DND-41 (cell line): ENCODE results near the gene TGM2.

ENCODE experiments used
- ATAC-seq: fragments of 200-7000 bp; cut with Tn5 transposase; 3 replicates; pipeline ENCODE4 v1.9.1; 2021; ENCODE audit warnings: low read depth; ENCODE audit not compliant: insufficient read depth
- DNase-seq: peaks from one replicate; pipeline ENCODE4 v3.0.0-alpha.2; 2020
- H2AFZ ChIP-seq: 2 replicates; pipeline ENCODE4 v1.6.0; 2012; ENCODE audit warnings: low read depth, low read length
- H3K27ac ChIP-seq: 2 replicates; pipeline ENCODE4 v1.5.1; 2012; ENCODE audit warnings: low read length, inconsistent platforms
- H3K27me3 ChIP-seq: fragments of 200-600 bp; sonication (generic); 2 replicates; pipeline ENCODE4 v1.6.0; 2012; ENCODE audit warnings: low read length, mild to moderate bottlenecking, inconsistent platforms; ENCODE audit not compliant: insufficient read depth, poor library complexity
- H3K36me3 ChIP-seq: 2 replicates; pipeline ENCODE4 v1.5.1; 2012; ENCODE audit warnings: low read length, inconsistent platforms; ENCODE audit not compliant: insufficient read depth
- H3K4me1 ChIP-seq: 2 replicates; pipeline ENCODE4 v1.5.1; 2012; ENCODE audit warnings: mild to moderate bottlenecking, low read length; ENCODE audit not compliant: insufficient read depth
- H3K4me2 ChIP-seq: 2 replicates; pipeline ENCODE4 v1.6.0; 2012; ENCODE audit warnings: mild to moderate bottlenecking, moderate library complexity, low read length, inconsistent platforms; ENCODE audit not compliant: insufficient read depth
- H3K4me3 ChIP-seq, 2 experiments: fragments of 200-600 bp in 1 of 2; shearing (Covaris generic) in 1 of 2; 2 replicates each; pipeline ENCODE4 v1.5.1; 2012 to 2016; ENCODE audit warnings: inconsistent platforms in 2 of 2, low read length in 2 of 2, mild to moderate bottlenecking in 2 of 2, low read depth in 1 of 2, moderate library complexity in 1 of 2
- H3K79me2 ChIP-seq: 2 replicates; pipeline ENCODE4 v1.6.0; 2012; ENCODE audit warnings: low read length, inconsistent platforms; ENCODE audit not compliant: insufficient read depth
- H3K9ac ChIP-seq: 2 replicates; pipeline ENCODE4 v1.6.0; 2012; ENCODE audit warnings: low read depth, mild to moderate bottlenecking, inconsistent platforms, low read length, moderate library complexity
- H3K9me3 ChIP-seq: 2 replicates; pipeline ENCODE4 v1.5.1; 2012; ENCODE audit warnings: low read length, moderate library complexity, mild to moderate bottlenecking, inconsistent platforms; ENCODE audit not compliant: insufficient read depth, severe bottlenecking
- H4K20me1 ChIP-seq: 2 replicates; pipeline ENCODE4 v1.6.0; 2012; ENCODE audit warnings: low read length; ENCODE audit not compliant: insufficient read depth
- CTCF ChIP-seq: IDR thresholded peaks from 2 replicates; pipeline ENCODE4 v1.5.1; 2012; ENCODE audit warnings: borderline replicate concordance, low read length, moderate library complexity, mild to moderate bottlenecking; ENCODE audit not compliant: poor library complexity, severe bottlenecking; ENCODE audit errors: extremely low read depth
- EZH2 ChIP-seq: IDR thresholded peaks from 3 replicates; pipeline ENCODE4 v1.6.1; 2012; ENCODE audit warnings: borderline replicate concordance, low read depth, mild to moderate bottlenecking, moderate library complexity, low read length, inconsistent platforms; ENCODE audit not compliant: severe bottlenecking

Gene TGM2

GRCh38 chr20:38117205-38117604 lies 47.9 kb downstream of the TGM2 start:
- H3K4me2 ChIP-seq: no peak overlapping the region
- H3K27ac ChIP-seq: no peak overlapping the region
- H3K9me3 ChIP-seq: no peaks in the 10 kb centered on the region
- no peaks in the 10 kb centered on the region for H3K4me1 ChIP-seq
- H3K36me3 ChIP-seq: no peaks in the 10 kb centered on the region
- no peak overlapping the region for H3K4me3 ChIP-seq
- no peak for TF ChIP-seq CTCF
- TF ChIP-seq EZH2: no peak
- no peak overlapping the region for H3K9ac ChIP-seq
- H2AFZ ChIP-seq: no peak overlapping the region
- ATAC-seq (no peak), DNase-seq (no peak)
- no peaks in the 10 kb centered on the region for H4K20me1 ChIP-seq
- H3K27me3 ChIP-seq: peaks cover 5% of the 10 kb centered on the region
- H3K79me2 ChIP-seq: no peaks in the 10 kb centered on the region

GRCh38 chr20:38116409-38117165 lies 48.5 kb downstream of the TGM2 start:
- no peaks in the 10 kb centered on the region for H3K36me3 ChIP-seq
- no peaks in the 10 kb centered on the region for H4K20me1 ChIP-seq

GRCh38 chr20:38115896-38116295 lies 49.2 kb downstream of the TGM2 start:
- TF ChIP-seq EZH2 (no peak), CTCF (no peak)
- peaks cover 5% of the 10 kb centered on the region for H3K27me3 ChIP-seq

More at GRCh38 chr20:38116409-38117165, 48.5 kb downstream of the TGM2 start:
- Histone ChIP-seq H3K4me1 (no peaks in the 10 kb centered on the region), H3K27ac (no peak overlapping the region), H3K79me2 (no peaks in the 10 kb centered on the region), H3K9me3 (no peaks in the 10 kb centered on the region), H3K4me2 (no peak overlapping the region), H3K9ac (no peak overlapping the region), H3K4me3 (no peak overlapping the region), H3K27me3 (peaks cover 5% of the 10 kb centered on the region), H2AFZ (no peak overlapping the region)
- ATAC-seq: no peak
- no peak for TF ChIP-seq EZH2
- TF ChIP-seq CTCF: no peak
- no peak for DNase-seq

GRCh38 chr20:38115205-38115604 lies 49.9 kb downstream of the TGM2 start:
- no peak for DNase-seq
- no peaks in the 10 kb centered on the region for H4K20me1 ChIP-seq
- TF ChIP-seq CTCF (no peak), EZH2 (no peak)
- H3K4me3 ChIP-seq: no peak overlapping the region
- no peaks in the 10 kb centered on the region for H3K4me1 ChIP-seq
- no peaks in the 10 kb centered on the region for H3K79me2 ChIP-seq
- no peak overlapping the region for H2AFZ ChIP-seq
- no peaks in the 10 kb centered on the region for H3K36me3 ChIP-seq
- no peak for ATAC-seq
- peaks cover 5% of the 10 kb centered on the region for H3K27me3 ChIP-seq
- H3K4me2 ChIP-seq: no peak overlapping the region
- no peaks in the 10 kb centered on the region for H3K9me3 ChIP-seq
- H3K27ac ChIP-seq: no peak overlapping the region
- no peak overlapping the region for H3K9ac ChIP-seq

More at GRCh38 chr20:38115896-38116295, 49.2 kb downstream of the TGM2 start:
- ATAC-seq: no peak
- no peaks in the 10 kb centered on the region for H3K9me3 ChIP-seq
- no peak overlapping the region for H3K9ac ChIP-seq
- no peaks in the 10 kb centered on the region for H3K36me3 ChIP-seq
- no peak overlapping the region for H3K4me2 ChIP-seq
- H4K20me1 ChIP-seq: no peaks in the 10 kb centered on the region
- no peaks in the 10 kb centered on the region for H3K79me2 ChIP-seq
- H2AFZ ChIP-seq: no peak overlapping the region
- H3K4me3 ChIP-seq: no peak overlapping the region
- no peak for DNase-seq
- no peaks in the 10 kb centered on the region for H3K4me1 ChIP-seq
- no peak overlapping the region for H3K27ac ChIP-seq
